Measurements from ENCODE around the gene GYS2. TPM values are rescaled to one million over a fixed set of nuclear protein-coding genes. Genes with fewer than 3 reads are reported as not detected.
"Not testable (repeated sequence)": the region's sequence is repeated elsewhere in the genome, so short reads cannot be mapped to it uniquely, and the experiment has no call there.

Gene GYS2
- total RNA-seq, 2 experiments from 2014 or later, result not detected

DNA sequence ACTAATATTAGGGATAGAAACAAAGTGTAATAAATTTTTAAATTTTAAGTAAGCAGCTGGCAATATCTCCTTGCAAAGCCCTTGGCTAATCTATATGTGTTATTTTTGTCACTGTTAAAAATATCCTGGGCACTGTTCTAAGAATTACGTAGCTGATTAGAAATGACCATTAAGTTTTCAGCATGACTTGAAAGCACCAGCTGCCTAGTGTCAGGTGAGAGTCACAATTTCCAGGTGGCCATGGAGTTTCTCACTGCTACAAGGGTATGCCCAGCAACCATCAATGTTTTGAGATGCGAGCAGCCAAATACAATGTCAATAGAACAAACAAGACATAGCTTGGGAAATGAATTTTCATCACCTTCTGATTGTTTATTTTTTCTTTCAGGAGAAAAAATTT, 23.3 kb upstream of the GYS2 start:
- DNase-seq, result no peak
- H3K36me3 Mint-ChIP-seq, result peaks cover 14% of the 10 kb centered on the region
- CTCF ChIA-PET, result interaction anchor here (1.4 to 1.6 kb wide), 2 partner anchors 10 to 29 kb away, joined by 3 read pairs; no protein-coding TSS in a partner anchor
- H3K27me3 Mint-ChIP-seq, result no peaks in the 10 kb centered on the region
- ATAC-seq, result no peak
- peaks cover 2% of the 10 kb centered on the region for H3K9me3 Mint-ChIP-seq (ENCODE audit: low read depth)
- no peaks in the 10 kb centered on the region for H3K4me1 Mint-ChIP-seq
- no peak overlapping the region for H3K4me3 Mint-ChIP-seq
- no peak overlapping the region for H3K27ac Mint-ChIP-seq

DNA sequence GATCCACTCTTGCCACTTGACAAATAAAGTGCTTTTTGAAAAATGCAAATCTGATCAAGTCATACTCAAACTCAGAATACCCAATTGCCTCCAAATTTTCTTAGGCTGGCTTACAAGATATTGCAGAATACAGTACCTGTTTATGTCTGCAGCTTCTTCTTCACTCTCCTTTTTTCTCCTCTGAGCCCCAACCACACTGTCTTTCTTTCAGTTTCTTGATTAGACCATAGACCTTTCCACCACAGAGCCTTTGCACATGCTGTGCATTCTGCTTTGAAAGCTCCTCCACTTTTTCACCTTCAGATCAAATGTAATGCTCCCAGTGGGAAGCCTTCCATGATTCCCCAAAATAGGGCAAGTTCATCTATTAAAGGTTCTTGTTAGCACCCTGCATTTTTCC, 13.9 kb upstream of the GYS2 start:
- peaks cover 3% of the 10 kb centered on the region for H3K9me3 Mint-ChIP-seq (ENCODE audit: low read depth)
- ATAC-seq, result peak; percentile 48
- no peak overlapping the region for H3K27ac Mint-ChIP-seq
- DNase-seq, result no peak
- H3K27me3 Mint-ChIP-seq, result no peaks in the 10 kb centered on the region
- CTCF ChIA-PET, result no interaction called here
- peaks cover 2% of the 10 kb centered on the region for H3K36me3 Mint-ChIP-seq
- H3K4me3 Mint-ChIP-seq, result no peak overlapping the region
- peaks cover 27% of the 10 kb centered on the region for H3K4me1 Mint-ChIP-seq

DNA sequence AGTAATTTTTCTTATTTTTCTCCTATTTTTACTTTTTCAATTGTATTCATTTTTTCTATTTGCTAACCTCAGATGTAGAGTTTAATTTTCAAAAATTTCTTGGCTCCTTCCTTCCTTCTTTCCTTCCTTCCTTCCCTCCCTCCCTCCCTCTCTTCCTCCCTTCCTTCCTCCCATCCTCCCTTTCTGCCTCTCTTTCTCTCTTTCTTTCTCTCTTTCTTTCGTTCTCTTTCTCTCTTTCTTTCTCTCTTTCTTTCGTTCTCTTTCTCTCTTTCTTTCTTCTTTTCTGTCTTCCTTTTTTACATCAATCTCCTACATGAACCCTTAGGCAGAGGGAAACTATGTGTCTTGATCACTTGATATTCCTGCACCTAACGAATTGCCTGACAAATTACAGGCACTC, 12.4 kb upstream of the GYS2 start:
- Mint-ChIP-seq H3K9me3 (ENCODE audit: low read depth) (peaks cover 3% of the 10 kb centered on the region), H3K27ac (no peak overlapping the region), H3K27me3 (no peaks in the 10 kb centered on the region), H3K36me3 (peaks cover 2% of the 10 kb centered on the region), H3K4me3 (no peak overlapping the region), H3K4me1 (peaks cover 27% of the 10 kb centered on the region)
- CTCF ChIA-PET, result no interaction called here
- DNase-seq, result no peak
- ATAC-seq, result no peak

DNA sequence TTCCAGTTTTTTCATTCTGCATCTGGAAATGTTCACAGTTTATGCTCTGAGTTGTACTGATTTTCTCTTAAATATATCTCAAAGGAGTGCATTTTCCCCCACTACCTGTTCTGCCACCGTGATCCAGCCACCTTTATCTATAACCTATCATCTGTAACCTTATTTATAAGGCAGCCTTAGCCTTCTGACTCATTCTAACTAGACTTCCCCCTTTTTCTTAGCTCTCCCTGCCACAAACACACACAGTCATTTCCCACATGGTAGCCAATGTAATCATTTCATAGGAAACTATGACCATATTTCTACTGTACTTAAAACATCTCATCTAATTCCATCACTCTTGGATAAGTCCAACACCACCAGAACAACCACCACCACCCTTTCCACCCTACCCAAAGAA, 10.8 kb upstream of the GYS2 start:
- peaks cover 3% of the 10 kb centered on the region for H3K9me3 Mint-ChIP-seq (ENCODE audit: low read depth)
- DNase-seq (no peak), ATAC-seq (peak; percentile 76)
- no peak overlapping the region for H3K27ac Mint-ChIP-seq
- peaks cover 27% of the 10 kb centered on the region for H3K4me1 Mint-ChIP-seq
- no peak overlapping the region for H3K4me3 Mint-ChIP-seq
- H3K27me3 Mint-ChIP-seq, result no peaks in the 10 kb centered on the region
- CTCF ChIA-PET, result no interaction called here
- H3K36me3 Mint-ChIP-seq, result peaks cover 2% of the 10 kb centered on the region

DNA sequence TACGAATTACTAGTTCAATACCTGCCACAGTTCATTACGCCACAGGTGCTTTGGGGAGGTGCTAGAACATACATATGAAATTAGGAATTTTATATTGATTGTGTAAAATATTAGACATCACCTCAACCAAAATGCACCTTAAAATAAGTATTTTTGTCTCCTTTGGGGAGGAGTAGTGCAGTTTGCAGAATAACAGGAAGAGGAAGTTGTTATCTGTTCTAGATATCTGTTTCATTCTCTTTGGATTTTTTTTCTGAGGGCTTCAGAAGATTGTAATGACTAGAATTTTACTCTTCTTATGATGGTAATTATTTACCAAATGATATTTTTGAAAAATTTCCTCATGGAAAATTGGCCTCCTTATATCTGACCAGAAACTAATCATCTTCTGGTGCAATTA, 9.9 kb upstream of the GYS2 start:
- peaks cover 3% of the 10 kb centered on the region for H3K9me3 Mint-ChIP-seq (ENCODE audit: low read depth)

DNA sequence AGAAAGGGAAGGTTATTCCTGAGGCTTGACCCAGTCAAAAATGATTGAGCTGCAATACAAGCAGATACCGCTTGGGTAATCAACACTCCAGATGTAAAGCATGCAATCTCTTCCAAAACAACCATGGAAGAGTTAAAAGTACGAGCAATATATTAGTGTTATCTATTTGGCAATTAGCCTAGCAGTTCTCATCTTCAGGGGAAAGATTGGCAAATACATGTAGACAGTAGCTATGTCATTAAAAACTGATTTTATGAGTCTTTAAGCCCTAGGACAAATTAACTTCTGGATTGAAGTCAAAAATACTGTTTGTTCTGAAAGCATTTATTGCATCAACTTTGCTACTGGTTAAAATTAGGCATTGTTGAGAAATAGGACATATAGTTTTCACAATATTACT, 9.3 kb upstream of the GYS2 start:
- ATAC-seq (no peak), DNase-seq (no peak)
- Mint-ChIP-seq H3K4me3 (no peak overlapping the region), H3K27ac (no peak overlapping the region), H3K36me3 (peaks cover 2% of the 10 kb centered on the region), H3K27me3 (no peaks in the 10 kb centered on the region), H3K4me1 (peaks cover 26% of the 10 kb centered on the region), H3K9me3 (ENCODE audit: low read depth) (peaks cover 3% of the 10 kb centered on the region)
- CTCF ChIA-PET, result no interaction called here

More for the DNA sequence above, 9.9 kb upstream of the GYS2 start:
- CTCF ChIA-PET, result no interaction called here
- no peak overlapping the region for H3K4me3 Mint-ChIP-seq
- H3K4me1 Mint-ChIP-seq, result peaks cover 27% of the 10 kb centered on the region
- H3K36me3 Mint-ChIP-seq, result peaks cover 2% of the 10 kb centered on the region
- DNase-seq (no peak), ATAC-seq (no peak)
- H3K27me3 Mint-ChIP-seq, result no peaks in the 10 kb centered on the region
- no peak overlapping the region for H3K27ac Mint-ChIP-seq

DNA sequence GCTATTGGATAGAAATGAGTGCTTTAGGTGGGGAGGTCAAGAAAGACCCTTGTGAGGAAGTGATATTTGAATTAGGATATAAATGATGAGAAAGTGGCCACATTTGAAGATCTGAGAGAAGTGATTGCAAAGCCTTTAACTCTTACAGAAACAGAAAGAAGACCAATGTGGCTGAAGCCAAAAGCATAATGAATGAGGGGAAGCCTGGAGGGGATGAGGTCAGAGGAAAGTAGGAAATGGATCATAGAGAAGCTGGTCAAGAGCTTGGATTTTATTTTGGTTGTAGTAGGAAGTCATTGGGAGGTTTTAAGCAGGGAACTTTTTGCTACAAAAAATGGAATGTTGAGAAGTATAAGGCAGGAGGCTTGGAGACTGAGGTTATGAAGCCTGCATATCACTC, 3.5 kb upstream of the GYS2 start:
- no peak overlapping the region for H3K4me3 Mint-ChIP-seq
- ATAC-seq (no peak), DNase-seq (no peak)
- H3K9me3 Mint-ChIP-seq (ENCODE audit: low read depth), result no peaks in the 10 kb centered on the region
- H3K4me1 Mint-ChIP-seq, result no peaks in the 10 kb centered on the region
- no peak overlapping the region for H3K27ac Mint-ChIP-seq
- no peaks in the 10 kb centered on the region for H3K36me3 Mint-ChIP-seq
- CTCF ChIA-PET, result interaction anchor here (1.6 kb wide), 1 partner anchor 72 kb away, joined by 6 read pairs; no protein-coding TSS in a partner anchor
- no peaks in the 10 kb centered on the region for H3K27me3 Mint-ChIP-seq

DNA sequence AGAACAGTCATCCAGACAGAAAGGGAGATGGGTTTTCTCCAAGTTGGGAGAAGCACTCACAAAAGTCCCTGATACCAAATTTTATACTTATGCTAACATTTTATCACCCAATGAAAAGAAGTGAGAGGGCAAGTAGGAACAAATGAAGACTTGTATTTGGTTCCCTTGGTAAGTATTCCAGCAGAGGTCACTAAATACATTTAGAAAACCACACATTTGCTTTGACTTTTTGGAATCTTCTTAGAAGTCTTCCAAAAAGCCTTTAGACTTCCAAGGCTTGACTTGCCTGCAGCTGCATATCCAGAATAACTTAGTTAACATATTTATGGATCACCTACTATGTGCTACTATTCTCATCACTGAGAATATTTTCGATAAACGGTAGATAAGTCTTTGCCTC, 3.1 kb upstream of the GYS2 start:
- H3K4me1 Mint-ChIP-seq, result no peaks in the 10 kb centered on the region
- no peaks in the 10 kb centered on the region for H3K27me3 Mint-ChIP-seq
- no peak for DNase-seq
- H3K4me3 Mint-ChIP-seq, result no peak overlapping the region
- no peak for ATAC-seq
- no peak overlapping the region for H3K27ac Mint-ChIP-seq
- no peaks in the 10 kb centered on the region for H3K9me3 Mint-ChIP-seq (ENCODE audit: low read depth)
- CTCF ChIA-PET, result interaction anchor here (1.6 kb wide), 1 partner anchor 73 kb away, joined by 6 read pairs; no protein-coding TSS in a partner anchor
- no peaks in the 10 kb centered on the region for H3K36me3 Mint-ChIP-seq

DNA sequence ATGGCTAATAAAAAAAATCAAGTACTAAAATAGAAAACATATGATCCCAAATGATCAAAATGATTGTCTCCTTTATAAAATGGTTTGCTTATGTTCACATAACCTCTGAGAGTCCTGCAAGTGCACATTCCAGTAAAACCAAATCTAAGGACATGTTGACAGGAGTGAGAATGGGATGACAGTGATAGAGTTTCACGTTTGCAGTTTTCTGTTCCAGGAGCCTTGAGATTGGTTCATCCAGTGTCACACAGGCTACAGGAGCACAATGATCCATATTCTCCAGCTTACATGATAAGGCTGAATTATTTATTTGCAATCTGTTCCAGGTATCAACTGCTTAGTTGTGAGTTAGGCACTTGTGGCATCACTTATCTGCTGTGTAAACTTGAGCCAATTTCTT, 1.5 kb upstream of the GYS2 start:
- H3K36me3 Mint-ChIP-seq, result no peaks in the 10 kb centered on the region
- ATAC-seq (no peak), DNase-seq (no peak)
- H3K27ac Mint-ChIP-seq, result no peak overlapping the region
- no peaks in the 10 kb centered on the region for H3K9me3 Mint-ChIP-seq (ENCODE audit: low read depth)
- H3K4me3 Mint-ChIP-seq, result no peak overlapping the region
- H3K27me3 Mint-ChIP-seq, result peaks cover 4% of the 10 kb centered on the region
- no peaks in the 10 kb centered on the region for H3K4me1 Mint-ChIP-seq
- CTCF ChIA-PET, result interaction anchor here (1.8 kb wide), 1 partner anchor 74 kb away, joined by 4 read pairs; no protein-coding TSS in a partner anchor

DNA sequence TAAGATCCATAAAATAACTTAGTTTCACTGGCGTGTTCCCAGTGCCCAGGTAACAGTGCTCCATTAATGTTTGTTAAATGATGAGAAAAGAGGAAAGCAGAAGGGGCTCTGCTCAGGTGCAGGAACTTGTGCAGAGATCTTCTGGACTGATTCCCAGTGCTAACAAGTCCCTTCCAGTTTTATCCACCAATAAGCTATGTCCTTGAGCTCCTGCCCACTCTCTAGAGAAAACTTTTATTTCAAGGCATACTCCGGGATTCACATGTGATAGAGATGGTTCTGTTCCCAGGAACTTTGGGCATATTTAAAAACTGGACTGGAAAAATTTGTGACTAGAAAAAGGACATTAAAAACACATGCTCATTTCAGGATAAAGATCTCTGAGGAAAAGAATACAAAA, 1.9 kb downstream of the GYS2 start:
- no peak overlapping the region for H3K4me3 Mint-ChIP-seq
- DNase-seq, result no peak

DNA sequence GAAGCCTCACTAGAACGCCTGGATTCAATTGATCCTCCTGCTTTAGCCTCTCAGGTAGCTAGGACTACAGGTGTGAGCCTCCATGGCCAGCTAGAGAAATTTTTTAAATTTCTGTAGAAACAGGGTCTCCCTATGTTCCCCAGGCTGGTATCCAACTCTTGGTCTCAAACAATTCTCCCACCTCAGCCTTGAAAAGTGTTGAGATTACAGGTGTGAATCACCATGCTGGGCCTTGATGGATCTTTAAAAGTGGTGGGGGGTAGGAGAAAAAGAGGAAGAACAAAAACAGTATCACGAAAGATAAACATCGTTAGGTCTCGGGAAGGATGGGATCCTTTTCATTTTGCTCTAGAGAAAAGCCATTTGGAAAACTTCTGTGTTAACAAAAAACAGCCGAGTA, 4.5 kb downstream of the GYS2 start:
- ATAC-seq (no peak), DNase-seq (no peak)
- CTCF ChIA-PET, result no interaction called here
- Mint-ChIP-seq H3K27me3 (peaks cover 5% of the 10 kb centered on the region), H3K4me1 (no peaks in the 10 kb centered on the region), H3K27ac (no peak overlapping the region), H3K36me3 (no peaks in the 10 kb centered on the region), H3K4me3 (no peak overlapping the region), H3K9me3 (ENCODE audit: low read depth) (no peaks in the 10 kb centered on the region)

More for the DNA sequence above, 1.9 kb downstream of the GYS2 start:
- H3K36me3 Mint-ChIP-seq, result no peaks in the 10 kb centered on the region
- ATAC-seq, result no peak
- CTCF ChIA-PET, result no interaction called here
- peaks cover 5% of the 10 kb centered on the region for H3K27me3 Mint-ChIP-seq
- no peaks in the 10 kb centered on the region for H3K4me1 Mint-ChIP-seq
- no peaks in the 10 kb centered on the region for H3K9me3 Mint-ChIP-seq (ENCODE audit: low read depth)
- no peak overlapping the region for H3K27ac Mint-ChIP-seq

DNA sequence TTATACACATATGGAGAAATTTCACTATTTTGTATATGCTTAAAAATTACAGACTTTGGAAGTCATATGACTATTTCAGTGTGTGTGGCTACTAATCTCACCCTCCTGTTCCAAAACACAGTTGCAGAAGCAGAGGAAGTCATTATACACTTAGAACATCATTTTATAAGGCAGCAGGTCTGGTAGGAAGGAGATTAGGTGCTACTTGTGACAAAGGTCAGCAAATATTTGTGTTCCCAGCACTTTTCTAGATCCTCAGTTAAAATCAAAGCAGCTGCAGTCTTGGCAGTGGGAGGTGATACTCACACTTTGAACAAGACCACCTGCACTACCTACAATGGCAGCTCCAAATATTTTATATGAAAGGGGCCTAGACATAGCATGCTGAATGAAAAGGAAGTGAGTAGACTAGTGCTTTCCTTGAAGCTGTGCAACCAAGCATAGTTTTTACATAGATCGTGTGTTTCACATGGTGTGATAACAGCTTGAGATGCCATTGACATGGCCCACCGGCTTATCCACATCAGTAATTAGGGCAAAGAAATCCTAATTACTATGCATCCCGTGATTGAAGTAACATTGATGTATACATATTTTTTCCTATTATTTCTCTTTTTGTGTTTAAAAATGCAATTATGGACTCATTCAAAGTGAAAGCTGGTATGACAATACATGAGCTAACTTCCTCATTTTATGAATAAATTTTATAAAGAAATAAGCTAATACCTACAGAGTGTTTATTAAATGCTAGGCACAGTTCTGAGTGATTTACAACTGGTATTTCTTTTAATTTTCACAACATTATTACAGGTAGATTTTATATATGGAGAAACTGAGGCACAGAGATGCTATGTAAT, 5.3 kb downstream of the GYS2 start:
- Mint-ChIP-seq H3K36me3 (no peaks in the 10 kb centered on the region), H3K4me1 (no peaks in the 10 kb centered on the region), H3K27me3 (peaks cover 5% of the 10 kb centered on the region), H3K9me3 (ENCODE audit: low read depth) (no peaks in the 10 kb centered on the region), H3K27ac (no peak overlapping the region), H3K4me3 (no peak overlapping the region)
- no peak for ATAC-seq
- DNase-seq, result no peak
- CTCF ChIA-PET, result no interaction called here

DNA sequence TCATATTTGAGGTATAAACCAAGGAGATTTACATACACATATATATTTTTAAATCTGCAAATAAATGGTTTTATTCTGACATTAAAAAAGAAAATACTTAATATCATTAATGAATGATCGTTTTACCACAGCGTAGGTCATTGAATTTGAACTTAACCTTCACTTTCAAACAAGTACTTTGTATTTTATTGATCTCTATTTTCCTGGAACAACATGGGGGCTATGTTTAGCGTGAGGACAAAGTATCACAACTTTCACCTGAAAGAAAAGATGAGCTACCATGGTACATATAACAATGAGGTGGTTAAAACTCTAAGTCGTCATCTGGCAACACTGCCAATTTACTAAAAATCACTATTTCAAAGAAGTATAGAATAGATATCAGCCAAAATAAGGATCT, 6.0 kb downstream of the GYS2 start:
- H3K9me3 Mint-ChIP-seq (ENCODE audit: low read depth), result no peaks in the 10 kb centered on the region
- no peaks in the 10 kb centered on the region for H3K4me1 Mint-ChIP-seq
- no peak for ATAC-seq
- no peaks in the 10 kb centered on the region for H3K36me3 Mint-ChIP-seq
- no peak overlapping the region for H3K27ac Mint-ChIP-seq
- CTCF ChIA-PET, result no interaction called here
- peaks cover 5% of the 10 kb centered on the region for H3K27me3 Mint-ChIP-seq
- no peak for DNase-seq
- H3K4me3 Mint-ChIP-seq, result no peak overlapping the region

DNA sequence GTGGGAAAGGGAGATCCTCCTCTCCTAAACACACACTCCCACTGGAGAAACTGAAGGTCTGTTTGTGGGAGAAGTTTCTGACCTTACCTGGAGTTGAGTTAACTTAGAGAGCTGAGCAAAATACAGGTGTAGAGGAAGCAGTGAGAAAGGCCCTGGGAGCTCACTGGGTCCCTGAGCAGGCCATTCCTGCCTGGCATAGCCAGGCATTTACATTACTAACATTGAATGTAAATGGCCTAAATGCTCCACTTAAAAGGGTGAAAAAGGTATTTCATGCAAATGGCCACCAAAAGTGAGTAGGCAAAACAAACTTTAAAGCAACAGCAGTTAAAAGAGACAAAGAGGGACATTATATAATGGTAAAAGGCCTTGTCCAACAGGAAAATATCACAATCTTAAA, 9.3 kb downstream of the GYS2 start:
- H3K36me3 Mint-ChIP-seq; H3K4me3 Mint-ChIP-seq; H3K9me3 Mint-ChIP-seq (ENCODE audit: low read depth); CTCF ChIA-PET; H3K27ac Mint-ChIP-seq; H3K4me1 Mint-ChIP-seq; DNase-seq; ATAC-seq; H3K27me3 Mint-ChIP-seq: not testable (repeated sequence)
